ENCODE data around the gene ACTL10.

GRCh38 chr20:33646191-33646590 lies 20.6 kb upstream of the ACTL10 start:
- no peak for TF ChIP-seq CTCF (conservative IDR thresholded peaks at IDR 0.05)
- TF ChIP-seq EZH2 (IDR thresholded peaks at IDR 0.05; ENCODE audit: low read depth), result no peak
